HG03342 (cell line): ENCODE results near the gene CMC2.

Experiments used
- ATAC-seq: cut with Tn5 transposase; IDR thresholded peaks from one replicate; pipeline ENCODE4 v1.9.1; 2021; ENCODE audit warnings: mild to moderate bottlenecking, moderate library complexity; ENCODE audit not compliant: unreplicated experiment

Gene CMC2

GRCh38 chr16:80938004-80938878 lies 68.4 kb downstream of the CMC2 start:
- ATAC-seq = no peak

GRCh38 chr16:80936410-80936809 lies 70.3 kb downstream of the CMC2 start:
- no peak for ATAC-seq

DNA sequence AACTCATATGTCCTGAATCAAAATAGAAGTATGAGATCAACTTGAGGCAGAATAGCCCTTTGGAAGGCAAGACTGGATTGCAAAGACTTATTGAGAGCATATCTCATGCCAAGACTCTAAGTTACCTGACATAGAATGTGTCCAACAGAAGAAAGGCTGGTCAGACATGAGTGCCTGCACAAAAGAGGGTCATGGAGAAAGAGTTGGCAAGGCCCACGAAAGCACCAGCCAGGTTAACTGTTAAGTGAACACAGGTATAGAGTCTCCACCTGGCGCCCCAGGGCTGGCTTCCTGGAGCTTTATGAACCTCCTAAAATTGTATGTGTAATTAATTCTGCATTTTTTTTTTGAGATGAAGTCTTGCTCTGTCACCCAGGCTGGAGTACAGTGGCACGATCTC lies 71.0 kb downstream of the CMC2 start:
- no peak for ATAC-seq

- no peak for ATAC-seq
Observed at GRCh38 chr16:80932708-80933095, 74.0 kb downstream of the CMC2 start.

DNA sequence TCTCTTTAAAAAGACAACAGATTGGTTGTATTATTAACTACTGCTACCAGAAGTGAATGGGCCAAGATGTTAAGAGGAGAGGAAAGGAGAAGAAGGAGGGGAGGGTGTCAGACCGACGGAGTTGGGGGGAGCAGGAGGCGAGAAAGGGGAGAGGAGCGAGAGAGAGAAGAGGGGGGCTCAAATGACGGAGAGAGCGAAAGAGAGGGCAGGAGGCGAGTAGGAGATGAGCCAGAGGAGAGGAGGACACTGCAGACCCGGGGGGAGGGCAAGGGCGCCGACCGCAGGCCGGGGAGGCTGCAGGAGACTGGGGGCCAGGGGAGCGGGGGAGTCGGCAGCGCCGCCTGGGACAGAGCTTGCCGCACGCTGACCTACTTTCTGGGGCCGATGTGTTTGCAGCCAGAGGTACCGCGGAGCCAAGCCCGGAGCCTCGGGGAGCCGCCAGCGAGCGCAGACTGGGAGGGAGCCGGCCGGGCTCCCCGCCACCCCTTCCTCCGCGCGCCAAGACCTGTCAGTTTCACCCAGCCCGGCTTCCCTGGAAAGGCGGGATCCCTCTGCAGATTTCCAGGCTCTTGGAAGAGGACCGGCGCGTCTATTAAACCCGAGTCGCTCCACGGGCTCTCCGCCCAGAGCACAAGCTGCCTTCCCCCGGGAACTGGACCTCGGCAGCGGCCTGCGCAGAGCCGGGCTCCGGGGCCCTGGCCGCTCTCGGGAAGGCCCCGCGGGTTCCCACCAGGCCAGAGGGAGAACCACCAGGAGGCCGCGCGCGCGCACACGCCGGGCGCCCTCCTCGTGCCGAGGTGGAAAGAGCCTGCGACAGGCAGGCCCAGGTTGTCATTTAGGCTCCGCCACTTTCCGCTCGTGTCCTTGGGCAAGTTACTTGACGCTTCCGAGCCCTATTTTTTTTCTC lies 74.6 kb downstream of the CMC2 start:
- ATAC-seq = no peak

DNA sequence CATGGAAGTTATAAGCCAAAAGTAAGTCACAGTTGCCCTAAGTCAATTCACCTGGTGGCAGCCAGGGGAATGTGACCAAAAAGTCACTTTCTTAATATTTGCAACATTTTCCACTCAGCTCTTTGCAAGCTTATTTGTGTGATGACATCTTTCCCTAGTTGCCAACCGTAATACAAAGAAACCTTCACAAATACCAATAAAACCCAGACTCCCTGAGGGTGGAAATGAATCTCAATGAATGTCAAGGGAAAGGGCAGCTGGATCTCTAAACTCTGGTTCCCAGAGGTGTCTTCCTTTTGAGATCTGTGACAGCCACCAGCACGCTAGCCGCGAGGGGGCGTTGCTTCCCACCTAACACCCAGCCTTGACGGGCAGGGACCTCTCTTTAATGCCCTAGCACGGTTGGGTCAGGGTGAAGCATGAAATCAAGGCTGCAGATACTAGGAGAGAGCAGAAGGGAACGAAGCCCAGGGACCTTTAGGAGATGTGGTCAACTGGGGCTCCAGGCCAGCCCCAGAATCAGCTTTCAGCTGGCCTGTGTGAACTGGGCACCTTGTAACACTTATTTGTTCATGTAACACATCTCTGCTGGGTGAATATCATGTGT lies 82.2 kb downstream of the CMC2 start:
- no peak for ATAC-seq

DNA sequence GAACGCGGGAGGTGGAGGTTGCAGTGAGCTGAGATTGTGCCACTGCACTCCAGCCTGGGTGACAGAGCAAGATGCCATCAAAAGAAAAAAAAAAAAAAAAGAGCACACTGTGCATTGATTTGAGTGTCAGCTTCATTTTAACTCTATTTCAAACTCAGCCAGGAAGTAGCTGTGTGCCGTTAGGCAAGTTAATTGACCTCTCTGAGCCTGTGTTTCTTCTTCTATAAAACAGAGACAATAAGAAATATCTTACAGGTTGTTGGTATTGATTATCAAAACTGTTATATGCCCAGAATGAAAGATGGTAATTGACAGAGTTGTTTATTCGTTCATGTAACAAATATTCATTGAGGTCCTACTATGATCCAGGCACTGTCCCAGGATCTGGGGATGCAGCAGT lies 83.3 kb downstream of the CMC2 start:
- ATAC-seq = no peak
